Mucosa of gallbladder (tissue), 1 donor: Measurements from ENCODE around the gene VAT1L. TPM values are rescaled to one million over a fixed set of nuclear protein-coding genes. Genes with fewer than 3 reads are reported as not detected.

Experiments used
- DNase-seq: peaks from one replicate; pipeline ENCODE4 v3.0.0-alpha.2; 2020; ENCODE audit warnings: low spot score
- total RNA-seq: library from RNA; stranded (reverse); gene quantifications from one replicate; pipeline ENCODE4 v1.2.1, GENCODE V29; 2021
- donor health status: DM: no; HTN: no; CAD: no.

VAT1L gene
- total RNA-seq, 1 donor from 2014 or later, result 12.2 TPM

DNA sequence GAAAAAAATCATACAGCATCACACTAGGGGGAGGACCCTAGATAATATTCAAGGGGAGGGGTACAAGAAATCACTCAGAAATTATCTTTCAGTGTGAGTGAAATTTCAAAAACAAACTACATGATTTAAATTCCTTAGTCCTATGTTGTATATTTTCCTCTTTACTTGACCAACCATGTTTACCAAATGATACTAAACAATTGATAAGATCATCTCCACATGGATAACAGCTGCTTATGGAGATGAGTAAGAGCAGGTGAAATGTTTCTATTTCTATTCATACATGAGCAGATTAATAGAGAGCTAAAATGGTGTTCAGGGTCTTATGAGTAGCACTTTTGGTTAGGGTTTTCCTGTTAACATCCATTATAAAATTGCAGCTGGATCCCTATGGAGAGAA lies 7.3 kb upstream of the VAT1L start:
- no peak for DNase-seq

DNA sequence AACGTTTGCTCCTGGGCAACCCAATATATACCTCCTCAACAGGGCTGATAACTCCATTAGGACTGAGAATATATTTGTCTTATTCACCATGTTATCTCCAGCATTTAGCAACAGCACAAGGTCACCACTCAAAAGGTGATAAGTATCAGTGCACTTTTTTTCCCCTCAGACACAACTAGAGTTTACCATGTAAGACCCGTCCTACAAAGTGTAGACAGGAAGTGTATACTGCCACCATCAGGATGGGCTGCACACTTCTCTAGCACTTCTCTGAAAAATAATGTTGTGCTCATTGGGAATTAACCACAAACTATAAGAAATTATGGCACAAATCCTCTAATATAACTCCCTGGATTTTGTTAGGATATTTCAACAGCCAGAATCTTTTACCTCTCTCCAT lies 5.7 kb upstream of the VAT1L start:
- DNase-seq, result no peak

DNA sequence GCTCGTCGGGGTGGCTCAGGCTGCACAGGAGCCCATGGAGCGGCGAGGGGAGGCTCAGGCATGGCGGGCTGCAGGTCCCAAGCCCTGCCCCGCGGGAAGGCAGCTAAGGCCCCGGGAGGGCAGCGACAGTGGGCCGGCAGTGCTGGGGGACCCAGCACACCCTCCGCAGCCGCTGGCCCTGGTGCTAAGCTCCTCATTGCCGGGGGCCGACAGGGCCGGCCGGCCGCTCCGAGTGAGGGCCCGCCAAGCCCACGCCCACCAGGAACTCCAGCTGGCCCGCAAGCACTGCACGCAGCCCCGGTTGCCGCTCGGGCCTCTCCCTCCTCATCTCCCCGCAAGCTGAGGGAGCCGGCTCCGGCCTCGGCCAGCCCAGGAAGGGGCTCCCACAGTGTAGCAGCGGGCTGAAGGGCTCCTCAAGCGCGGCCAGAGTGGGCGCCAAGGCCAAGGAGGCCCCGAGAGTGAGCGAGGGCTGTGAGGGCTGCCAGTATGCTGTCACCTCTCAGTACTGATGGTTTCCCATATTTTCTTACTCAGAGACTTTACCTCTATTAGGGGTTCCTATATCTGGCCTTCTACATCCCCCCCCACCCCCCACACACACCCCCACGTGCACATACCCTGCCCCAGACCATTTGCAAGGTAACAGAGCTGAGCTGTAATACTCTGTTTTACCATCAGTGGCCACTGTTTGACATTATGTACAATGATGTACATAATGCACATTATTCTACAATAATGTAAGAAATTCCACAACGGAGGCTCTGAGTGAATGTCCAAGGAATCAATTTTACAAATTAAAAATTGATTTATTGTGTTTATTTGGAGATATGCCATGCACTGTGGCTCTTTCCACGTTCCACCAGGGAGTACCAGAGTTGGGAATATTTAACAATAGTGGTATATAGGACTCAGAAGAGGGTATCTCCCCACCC lies 3.7 kb upstream of the VAT1L start:
- no peak for DNase-seq

DNA sequence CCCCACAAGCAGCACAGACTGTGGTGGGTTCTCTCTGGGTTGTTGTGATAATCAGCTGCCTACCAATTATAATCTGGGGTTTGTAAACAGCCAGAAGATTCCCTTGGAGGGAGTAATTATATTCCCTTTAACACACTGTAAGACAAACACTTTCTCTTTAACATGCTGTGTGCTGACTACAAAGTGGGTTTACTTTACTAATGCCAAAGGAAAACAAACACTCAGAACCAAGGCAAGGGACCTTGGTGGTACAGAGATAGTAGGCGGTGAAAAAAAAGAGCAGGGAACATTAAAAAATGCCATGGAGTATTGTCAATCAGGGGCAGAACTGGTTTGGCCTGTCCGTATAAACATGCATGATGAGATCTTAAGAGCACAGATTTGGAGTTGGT lies 3.0 kb upstream of the VAT1L start:
- no peak for DNase-seq

DNA sequence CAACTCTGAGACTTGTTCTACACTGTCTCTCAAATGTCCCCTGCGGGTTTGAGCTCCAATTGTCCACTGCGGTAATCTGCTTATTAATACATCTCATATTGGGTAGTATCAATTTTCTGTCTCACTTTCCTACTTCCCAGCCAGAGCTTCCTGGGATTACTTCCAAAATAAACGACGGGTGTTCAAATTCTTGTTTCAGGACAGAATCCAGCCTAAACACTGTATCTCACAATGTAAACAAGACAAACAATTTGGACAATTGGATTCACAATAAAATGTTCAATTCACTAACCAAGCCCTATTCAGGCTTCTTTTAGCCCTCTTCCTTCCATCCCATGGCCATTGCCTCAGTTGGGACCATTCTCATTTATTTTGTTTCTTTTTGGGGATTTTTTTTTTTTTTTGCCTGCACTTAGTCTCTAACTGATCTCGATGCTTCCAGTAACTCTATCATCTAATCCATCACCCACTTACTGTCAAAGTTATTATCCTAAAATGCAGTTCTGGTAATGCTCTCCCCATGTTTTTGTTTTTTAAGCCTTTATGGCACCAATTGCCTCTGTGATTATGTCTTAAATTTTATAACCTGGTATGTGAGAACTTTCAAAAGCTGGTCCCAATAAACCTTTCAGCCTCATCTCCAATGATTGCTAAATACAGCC lies 2.0 kb upstream of the VAT1L start:
- no peak for DNase-seq

DNA sequence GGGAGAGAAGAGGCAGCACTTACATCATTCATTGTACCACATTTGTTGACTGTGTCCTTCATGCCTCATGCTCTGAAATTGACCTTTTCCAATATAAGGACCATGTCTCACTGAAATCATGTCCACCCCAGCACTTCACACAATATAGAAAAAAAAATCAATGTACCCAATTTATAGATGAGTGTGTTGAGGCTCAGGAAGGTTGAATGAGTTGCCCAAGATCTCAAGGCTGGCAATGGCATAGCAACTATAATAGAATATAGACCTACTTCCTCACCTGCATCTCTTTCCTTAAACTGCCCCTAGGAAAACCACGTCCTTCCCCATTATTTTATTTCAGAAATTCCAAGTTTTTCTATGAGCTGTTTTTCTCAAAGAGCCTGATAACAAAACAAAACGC lies 912 bp upstream of the VAT1L start:
- no peak for DNase-seq

DNA sequence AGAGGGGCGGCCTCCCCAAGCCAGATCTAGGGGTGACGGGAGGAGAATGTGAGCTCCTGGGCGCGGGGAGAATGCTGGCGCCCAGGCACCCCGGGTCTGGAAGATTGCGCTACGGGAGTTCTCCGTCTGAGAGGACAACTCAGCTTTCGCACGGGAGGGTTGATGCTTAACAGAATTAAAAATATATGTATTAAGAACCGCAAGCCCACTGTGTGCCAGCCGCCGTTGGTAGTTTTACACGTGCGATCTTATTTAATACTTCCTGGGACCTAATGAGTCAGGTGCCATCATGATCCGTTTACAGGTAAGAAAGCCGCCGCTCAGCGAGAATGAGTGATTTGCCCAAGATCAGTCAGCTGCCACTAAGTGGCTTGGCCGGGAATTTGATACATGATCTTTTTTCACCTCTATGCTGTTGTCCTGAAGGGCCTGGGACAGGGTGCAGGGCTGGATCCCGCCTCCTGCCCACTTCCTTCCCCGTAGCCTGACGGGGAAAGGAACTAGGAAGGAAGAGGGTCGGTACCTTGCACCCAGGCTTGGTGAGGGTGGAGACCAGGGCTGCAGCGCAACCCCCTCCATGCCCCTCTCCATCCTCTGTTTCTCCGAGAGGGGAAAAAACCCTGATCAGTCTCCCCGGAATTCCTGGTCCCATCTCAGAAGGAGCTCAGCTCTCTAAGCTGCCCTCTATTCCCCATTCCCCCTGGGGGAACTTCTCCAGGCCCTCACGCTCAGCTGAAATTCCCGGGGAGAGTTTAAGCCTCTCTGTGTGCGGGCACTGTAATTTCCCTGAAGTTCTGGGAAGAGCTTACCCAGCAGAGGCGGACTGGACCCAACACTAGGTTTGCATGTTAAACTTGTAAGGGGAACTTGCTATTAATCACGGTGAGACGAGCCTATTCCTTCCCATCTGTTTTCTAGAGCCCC lies 983 bp downstream of the VAT1L start:
- no peak for DNase-seq

DNA sequence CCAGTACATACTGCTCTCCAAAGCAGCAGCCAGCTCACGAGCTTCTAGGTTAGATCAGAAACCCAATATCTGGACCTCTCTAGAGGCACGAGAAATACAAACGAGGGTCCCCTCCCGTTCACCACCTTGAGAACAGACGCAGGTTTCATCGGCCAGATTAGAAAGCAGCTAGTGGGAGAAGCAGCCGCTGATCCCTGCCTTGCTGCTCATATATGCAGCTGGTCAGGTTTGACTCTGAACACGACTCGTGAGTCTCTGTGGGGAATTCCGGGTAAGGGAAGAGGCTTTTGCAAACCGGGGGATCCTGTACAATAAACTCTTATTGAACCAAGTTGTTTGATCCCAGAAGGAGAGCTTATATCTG lies 1.6 kb downstream of the VAT1L start:
- DNase-seq, result no peak

DNA sequence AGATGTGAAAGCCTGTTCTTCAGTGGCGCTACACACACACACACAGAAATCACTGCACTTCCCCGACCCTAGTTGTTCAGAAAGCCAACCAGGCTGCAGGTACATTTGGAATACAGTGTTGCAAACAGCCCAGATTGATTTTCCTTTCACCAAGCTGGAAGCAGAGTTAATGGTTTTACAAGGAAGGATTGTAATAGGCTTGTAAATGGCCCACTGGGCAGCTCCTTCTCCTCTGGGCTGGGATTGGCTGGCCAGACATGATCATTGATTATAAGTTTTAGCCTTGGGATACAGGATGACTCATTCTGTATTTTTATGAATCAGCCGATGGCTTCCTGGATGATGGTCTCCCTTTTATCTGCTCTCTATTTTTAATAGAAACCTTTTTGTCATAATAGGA lies 2.5 kb downstream of the VAT1L start:
- DNase-seq, result peak; percentile 65

DNA sequence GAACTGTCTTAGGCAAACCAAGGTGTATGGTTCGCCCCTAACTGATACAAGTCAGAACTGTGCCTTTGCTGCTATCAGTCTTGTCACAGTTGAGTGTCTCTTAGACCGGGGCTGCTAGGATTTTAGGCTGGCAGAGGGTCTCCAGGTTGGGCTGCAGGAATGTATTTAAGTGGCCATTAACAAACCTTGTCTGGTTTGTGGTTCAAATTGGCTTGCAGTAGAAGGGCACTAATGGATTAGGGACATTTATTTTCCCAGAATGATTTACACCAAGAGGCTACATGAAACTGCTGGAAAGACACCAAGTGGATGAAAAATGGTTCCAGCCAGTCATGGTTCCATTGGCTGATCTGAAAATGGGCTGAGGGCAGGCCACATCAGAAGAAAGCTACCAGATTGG lies 5.1 kb downstream of the VAT1L start:
- no peak for DNase-seq

DNA sequence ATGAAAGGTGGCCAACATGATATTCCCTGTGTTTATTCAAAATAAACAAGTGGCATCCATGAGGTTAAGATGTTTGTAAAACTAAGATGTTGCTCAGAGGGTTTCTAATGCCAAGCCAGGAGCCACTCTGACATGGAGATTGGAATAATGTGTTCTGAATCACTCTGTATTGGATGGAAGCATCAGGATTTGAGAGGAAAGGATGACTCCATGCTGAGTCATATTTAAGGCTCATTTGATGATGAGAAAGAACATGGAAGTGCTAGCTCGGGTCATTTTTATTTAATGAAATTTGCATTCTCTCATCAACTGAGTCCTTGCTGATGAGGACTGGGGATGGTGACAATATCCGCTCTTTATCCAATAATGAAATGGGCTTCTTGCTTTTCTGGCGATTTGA lies 6.2 kb downstream of the VAT1L start:
- DNase-seq, result no peak

DNA sequence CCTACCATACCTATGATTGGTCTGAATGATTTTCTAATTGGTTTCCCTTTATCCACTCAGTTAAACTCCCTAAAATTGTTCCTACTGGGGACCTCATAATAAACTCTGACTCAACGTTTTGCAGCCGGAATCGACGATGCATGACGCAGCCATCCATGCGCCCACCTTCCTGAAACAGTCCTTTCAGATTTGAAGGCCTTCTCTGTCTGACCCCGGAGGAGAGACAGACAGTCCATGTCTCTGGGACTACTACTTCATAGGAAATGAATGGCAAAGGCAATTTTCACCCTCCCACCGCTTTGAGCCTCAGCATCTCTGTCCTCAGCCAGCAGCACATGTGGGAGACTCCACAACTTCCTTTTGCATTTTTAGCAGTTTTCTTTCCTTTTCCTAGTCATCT lies 13.5 kb downstream of the VAT1L start:
- no peak for DNase-seq

DNA sequence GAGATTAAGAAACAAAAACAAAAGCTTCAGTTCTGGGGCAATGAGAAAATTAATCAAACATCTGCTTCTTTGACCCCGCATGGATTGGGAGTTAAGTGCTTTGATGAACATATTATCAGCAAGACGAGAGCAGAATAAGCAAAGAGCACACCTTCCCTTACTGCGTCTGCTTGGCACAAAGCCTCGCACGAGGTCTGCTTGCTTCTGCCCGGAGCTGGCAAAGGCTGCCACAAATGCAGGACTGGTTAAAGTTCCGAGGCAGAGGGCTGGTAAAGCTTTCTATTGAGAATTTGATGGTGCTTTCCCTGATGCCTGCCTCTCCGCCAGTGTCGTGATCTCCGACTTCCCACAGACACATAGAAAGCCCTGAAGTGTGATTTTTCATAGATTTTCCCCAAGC lies 17.0 kb downstream of the VAT1L start:
- peak; percentile 28 for DNase-seq

DNA sequence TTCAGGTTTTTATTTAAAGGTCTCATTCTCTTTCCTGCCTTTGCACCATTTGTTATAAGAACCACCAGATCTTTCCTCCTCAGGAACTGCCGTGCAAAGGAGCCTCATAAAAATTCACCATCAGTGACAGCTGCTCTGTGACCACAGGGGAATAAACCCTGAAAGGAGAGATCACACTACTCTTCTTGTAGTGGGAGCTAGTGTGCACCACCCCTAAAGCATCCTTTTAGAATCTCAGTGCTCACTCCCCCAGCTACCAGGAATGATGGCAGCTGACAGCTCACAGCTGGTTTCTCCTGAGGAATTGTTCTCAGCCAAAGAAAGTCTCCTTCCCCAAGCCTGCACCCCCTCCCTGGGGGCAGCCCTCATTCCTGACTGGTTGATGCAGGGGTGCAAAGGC lies 18.7 kb downstream of the VAT1L start:
- no peak for DNase-seq

DNA sequence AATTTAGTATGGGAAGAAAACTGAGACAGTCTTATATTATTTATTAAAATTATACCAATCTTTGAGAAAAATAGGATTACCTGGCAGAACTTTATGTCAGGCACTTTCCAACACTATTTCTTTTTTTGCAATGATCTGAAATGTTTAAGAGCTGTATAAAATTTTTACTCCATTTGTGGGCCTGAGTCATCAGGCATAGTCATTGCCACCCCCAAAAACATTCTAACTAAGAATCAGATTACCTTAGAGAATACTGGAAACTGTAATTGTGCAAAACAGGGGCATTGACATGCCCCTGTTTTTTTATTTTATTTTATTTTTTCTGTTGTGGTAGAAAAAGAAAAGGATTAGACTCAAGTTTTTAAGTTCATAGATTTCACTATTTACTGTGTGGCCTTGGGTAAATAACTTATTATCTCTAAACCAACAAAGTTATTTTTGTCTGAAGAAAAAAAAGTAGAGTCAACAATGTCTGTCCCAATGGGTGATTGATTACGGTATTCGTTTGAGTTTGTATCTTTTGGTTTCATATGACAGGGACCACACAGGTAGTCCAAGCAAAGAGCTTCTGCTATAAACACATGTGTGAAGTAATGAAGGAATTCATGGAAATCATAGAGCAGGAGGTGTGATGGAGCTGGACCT lies 24.6 kb downstream of the VAT1L start:
- no peak for DNase-seq

DNA sequence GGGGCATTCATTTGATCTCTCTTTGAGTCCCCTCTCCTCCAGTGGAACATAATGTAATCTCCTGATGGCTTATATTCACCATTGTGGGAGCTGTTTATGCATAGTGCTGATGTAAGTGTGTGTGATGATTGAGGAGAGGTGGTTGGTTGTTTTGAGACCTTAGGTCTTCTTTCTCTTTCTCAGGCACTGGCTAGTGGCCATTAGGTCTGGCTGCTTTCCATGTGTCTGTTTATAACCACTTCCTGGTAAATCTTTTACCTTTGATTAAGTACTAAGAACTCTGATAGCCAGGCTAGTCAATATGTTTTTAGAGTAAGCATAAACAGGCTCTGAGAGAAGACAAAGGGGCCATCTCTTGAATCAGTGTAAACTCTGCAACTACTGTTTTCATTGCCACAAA lies 27.9 kb downstream of the VAT1L start:
- DNase-seq, result peak; percentile 79

DNA sequence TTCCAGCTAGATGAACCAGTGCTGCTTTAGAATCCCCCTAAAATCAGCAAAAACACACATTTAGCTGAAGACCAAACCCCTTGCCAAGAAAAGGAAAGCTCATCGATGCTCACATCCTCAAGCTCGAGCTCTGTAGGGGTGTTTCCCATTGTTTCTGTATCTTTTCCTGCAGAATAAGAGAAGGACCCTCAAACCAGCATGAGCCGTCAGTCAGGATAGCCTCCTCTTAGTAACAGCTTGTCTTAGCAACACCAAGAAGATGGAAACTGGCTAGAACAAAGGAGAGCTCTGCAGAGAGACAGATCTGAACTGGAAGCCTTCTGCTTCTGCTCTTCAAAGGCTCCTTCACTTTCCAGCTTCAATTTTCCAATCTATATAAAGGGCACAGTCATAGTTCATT lies 32.0 kb downstream of the VAT1L start:
- DNase-seq, result no peak

DNA sequence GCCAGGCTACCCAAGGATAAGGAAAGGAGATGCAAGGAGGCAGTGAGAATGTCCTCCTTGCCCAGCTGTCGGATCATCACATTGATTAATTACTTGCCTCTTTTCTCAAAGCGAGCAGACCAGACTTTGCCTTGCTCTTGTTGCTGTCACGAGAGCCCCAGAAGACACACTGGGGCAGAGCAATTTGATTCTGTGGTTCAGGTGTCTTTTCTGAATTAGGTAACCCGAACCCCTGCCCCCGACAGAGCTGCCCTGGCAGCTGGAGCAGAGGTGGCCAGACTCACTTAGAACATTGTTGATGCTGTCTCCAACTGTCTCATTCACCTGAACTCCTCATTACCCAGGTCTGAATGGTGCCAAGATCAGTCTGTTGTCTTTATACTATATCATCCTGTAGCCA lies 34.3 kb downstream of the VAT1L start:
- DNase-seq, result no peak

DNA sequence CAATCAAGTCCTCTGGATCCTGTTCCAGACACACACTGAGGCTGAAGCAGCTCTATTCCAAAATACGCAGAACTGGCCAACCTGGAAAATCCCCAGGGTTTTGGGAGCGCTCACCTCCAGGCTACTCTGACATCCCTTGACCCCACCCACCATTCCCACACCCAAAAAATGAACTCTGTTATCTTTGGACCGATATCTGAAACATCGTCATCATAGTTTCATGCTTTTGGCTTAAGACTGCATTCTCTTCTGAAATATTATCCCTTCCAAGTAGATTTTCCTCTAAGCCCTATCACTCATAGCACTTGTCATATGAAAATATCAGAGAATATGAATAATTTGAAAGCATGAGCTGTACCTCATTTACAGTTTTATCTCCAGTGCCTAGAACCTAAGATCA lies 34.7 kb downstream of the VAT1L start:
- DNase-seq, result no peak

DNA sequence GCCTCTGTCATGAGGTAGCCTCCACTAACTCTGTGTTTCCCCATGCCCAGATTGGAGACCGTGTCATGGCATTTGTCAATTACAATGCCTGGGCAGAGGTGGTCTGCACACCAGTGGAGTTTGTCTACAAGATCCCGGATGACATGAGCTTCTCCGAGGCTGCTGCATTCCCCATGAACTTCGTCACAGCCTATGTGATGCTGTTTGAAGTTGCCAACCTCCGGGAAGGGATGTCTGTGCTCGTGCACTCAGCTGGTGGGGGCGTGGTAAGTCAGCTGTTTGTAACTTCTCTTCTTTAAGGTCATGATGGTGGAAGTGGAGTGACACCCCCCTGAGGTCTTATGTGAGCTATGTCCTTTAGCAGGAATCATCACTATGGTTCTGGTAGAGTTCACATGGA lies 36.8 kb downstream of the VAT1L start:
- DNase-seq, result no peak

DNA sequence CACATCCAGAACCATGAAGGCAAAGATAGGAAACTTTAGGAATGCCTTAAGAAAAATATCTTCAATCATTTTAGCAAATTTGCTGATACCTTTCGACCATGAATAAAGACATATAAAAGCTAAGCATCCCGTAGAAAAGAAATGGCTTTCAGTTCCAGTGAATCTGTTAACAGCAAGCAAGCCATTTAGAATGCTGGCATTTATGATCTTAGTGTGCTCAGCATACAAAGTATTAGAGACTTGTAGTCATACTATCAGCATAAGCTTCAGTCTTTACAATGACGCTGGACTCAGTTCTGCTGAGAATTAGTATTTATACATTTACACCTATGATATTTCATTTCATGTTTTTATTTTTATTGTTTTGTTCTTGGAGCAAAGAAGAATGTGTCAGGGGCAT lies 38.7 kb downstream of the VAT1L start:
- DNase-seq, result no peak
